ENCODE results near the gene MMD. TPM values are rescaled to one million over a fixed set of nuclear protein-coding genes. Genes with fewer than 3 reads are reported as not detected.

The MMD gene
- total RNA-seq, 3 donors from 2014 or later (not counting 1 experiment from before 2014, with no cell fraction given), result 18.7 to 33.5 (median 27.9) TPM

DNA sequence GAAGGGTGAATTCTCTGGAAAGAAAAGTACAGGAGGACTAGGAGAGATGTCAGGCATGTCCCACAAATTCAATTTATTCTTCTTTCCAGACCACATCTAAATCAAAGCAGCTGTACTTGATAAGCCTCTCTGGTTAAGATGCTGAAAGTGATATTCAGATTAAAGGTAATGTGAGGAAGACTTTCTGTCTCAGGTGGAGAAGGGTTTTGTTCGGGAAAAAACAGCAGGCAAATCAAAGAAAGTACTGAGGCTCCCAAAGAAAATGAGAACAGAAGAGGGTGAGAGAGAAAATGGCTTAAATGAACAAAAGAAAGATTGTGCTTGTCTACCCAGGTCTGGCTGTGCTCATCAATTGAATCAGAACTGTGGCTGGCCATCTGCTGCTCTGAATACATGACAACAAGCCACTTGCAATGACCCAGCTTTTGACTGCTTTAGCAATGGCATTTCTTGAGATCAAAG, 55.6 kb downstream of the MMD start:
- peaks cover 3% of the 10 kb centered on the region in 2 donors for H3K9me3 Mint-ChIP-seq
- peaks cover 5% of the 10 kb centered on the region for H3K27me3 ChIP-seq (ENCODE audit: control insufficient read depth, insufficient read depth, low read length)
- ATAC-seq, result no peak
- H3K27ac ChIP-seq (ENCODE audit: low read length), result no peak overlapping the region
- H3K36me3 Mint-ChIP-seq, result peaks cover 3% of the 10 kb centered on the region
- peaks cover 4 to 13% of the 10 kb centered on the region in 2 donors for H3K4me1 Mint-ChIP-seq
- H3K4me3 Mint-ChIP-seq, result no peak overlapping the region
- peaks cover 5% of the 10 kb centered on the region for H3K4me1 ChIP-seq (ENCODE audit: control insufficient read depth, insufficient read depth, low read length)
- H3K27me3 Mint-ChIP-seq (ENCODE audit: low read depth in 2 of 2), result peaks cover 6 to 13% of the 10 kb centered on the region in 2 donors
- H3K36me3 ChIP-seq (ENCODE audit: control insufficient read depth, insufficient read depth, low read length), result no peaks in the 10 kb centered on the region
- no peak overlapping the region for H3K27ac Mint-ChIP-seq
- no peak overlapping the region for H3K4me3 ChIP-seq (ENCODE audit: low read length)
- H3K9me3 ChIP-seq (ENCODE audit: control insufficient read depth, insufficient read depth, low read length), result peaks cover 3% of the 10 kb centered on the region
- 96% methylated on average over 1 of the region's 1 CpG for WGBS (ENCODE audit: insufficient coverage)
- intact Hi-C loops (cut with micrococcal nuclease), result no loop called here
- DNase-seq, result no peak
- TF ChIP-seq, protein P1, sequence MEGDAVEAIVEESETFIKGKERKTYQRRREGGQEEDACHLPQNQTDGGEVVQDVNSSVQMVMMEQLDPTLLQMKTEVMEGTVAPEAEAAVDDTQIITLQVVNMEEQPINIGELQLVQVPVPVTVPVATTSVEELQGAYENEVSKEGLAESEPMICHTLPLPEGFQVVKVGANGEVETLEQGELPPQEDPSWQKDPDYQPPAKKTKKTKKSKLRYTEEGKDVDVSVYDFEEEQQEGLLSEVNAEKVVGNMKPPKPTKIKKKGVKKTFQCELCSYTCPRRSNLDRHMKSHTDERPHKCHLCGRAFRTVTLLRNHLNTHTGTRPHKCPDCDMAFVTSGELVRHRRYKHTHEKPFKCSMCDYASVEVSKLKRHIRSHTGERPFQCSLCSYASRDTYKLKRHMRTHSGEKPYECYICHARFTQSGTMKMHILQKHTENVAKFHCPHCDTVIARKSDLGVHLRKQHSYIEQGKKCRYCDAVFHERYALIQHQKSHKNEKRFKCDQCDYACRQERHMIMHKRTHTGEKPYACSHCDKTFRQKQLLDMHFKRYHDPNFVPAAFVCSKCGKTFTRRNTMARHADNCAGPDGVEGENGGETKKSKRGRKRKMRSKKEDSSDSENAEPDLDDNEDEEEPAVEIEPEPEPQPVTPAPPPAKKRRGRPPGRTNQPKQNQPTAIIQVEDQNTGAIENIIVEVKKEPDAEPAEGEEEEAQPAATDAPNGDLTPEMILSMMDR (IDR thresholded peaks at IDR 0.05), result no peak

GRCh38 chr17:55363033-55363432, 58.6 kb downstream of the MMD start:
- WGBS (ENCODE audit: insufficient coverage), result no CpG with 5 or more reads among the region's 1 CpG
- H3K4me1 Mint-ChIP-seq, result no peaks in the 10 kb centered on the region
- Histone ChIP-seq H3K27me3 (ENCODE audit: control insufficient read depth, insufficient read depth, low read length) (peaks cover 8% of the 10 kb centered on the region), H3K36me3 (ENCODE audit: control insufficient read depth, insufficient read depth, low read length) (no peaks in the 10 kb centered on the region), H3K4me1 (ENCODE audit: control insufficient read depth, insufficient read depth, low read length) (no peaks in the 10 kb centered on the region), H3K4me3 (ENCODE audit: low read length) (no peak overlapping the region), H3K9me3 (ENCODE audit: control insufficient read depth, insufficient read depth, low read length) (no peaks in the 10 kb centered on the region), H3K27ac (ENCODE audit: low read length) (no peak overlapping the region)
- H3K4me3 Mint-ChIP-seq, result no peak overlapping the region
- peaks cover 5 to 6% of the 10 kb centered on the region in 2 donors for H3K9me3 Mint-ChIP-seq
- H3K27me3 Mint-ChIP-seq (ENCODE audit: low read depth in 2 of 2), result peaks cover 8 to 13% of the 10 kb centered on the region in 2 donors
- TF ChIP-seq, protein P1 (IDR thresholded peaks at IDR 0.05), result no peak
- no peak overlapping the region for H3K27ac Mint-ChIP-seq
- H3K36me3 Mint-ChIP-seq, result peaks cover 10% of the 10 kb centered on the region
- DNase-seq (no peak), ATAC-seq (no peak)
- intact Hi-C loops (cut with micrococcal nuclease), result no loop called here

DNA sequence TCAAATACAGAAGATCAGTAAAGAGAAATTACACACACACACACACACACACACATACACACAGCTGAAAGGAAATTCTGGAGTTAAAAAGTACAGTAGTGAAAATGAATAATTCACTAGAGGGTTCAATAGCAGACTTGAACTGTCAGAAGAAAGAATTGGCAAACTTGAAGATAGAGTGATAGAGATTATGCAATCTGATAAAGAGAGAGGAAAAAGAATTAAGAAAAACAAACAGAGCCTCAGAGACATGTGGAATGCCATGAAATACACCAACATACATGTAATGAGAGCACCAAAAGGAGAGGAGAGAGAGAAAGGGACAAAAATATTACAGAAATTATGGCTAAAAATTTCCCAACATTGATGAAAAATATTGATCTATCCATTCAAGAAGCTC, 60.7 kb downstream of the MMD start:
- peaks cover 15 to 22% of the 10 kb centered on the region in 2 donors for H3K27me3 Mint-ChIP-seq (ENCODE audit: low read depth in 2 of 2)
- no peaks in the 10 kb centered on the region for H3K4me1 ChIP-seq (ENCODE audit: control insufficient read depth, insufficient read depth, low read length)
- no peak overlapping the region for H3K4me3 Mint-ChIP-seq
- H3K27ac Mint-ChIP-seq, result no peak overlapping the region
- no peaks in the 10 kb centered on the region for H3K9me3 ChIP-seq (ENCODE audit: control insufficient read depth, insufficient read depth, low read length)
- H3K36me3 Mint-ChIP-seq, result peaks cover 10% of the 10 kb centered on the region
- no peaks in the 10 kb centered on the region for H3K36me3 ChIP-seq (ENCODE audit: control insufficient read depth, insufficient read depth, low read length)
- TF ChIP-seq, protein P1 (IDR thresholded peaks at IDR 0.05), result no peak
- DNase-seq (no peak), ATAC-seq (no peak)
- intact Hi-C loops (cut with micrococcal nuclease), result no loop called here
- H3K9me3 Mint-ChIP-seq, result peaks cover 5 to 6% of the 10 kb centered on the region in 2 donors
- H3K27me3 ChIP-seq (ENCODE audit: control insufficient read depth, insufficient read depth, low read length), result peaks cover 8% of the 10 kb centered on the region
- H3K27ac ChIP-seq (ENCODE audit: low read length), result no peak overlapping the region
- peaks cover 5 to 6% of the 10 kb centered on the region in 2 donors for H3K4me1 Mint-ChIP-seq
- no peak overlapping the region for H3K4me3 ChIP-seq (ENCODE audit: low read length)

Data from natural killer cell (primary cell).